ENCODE measurements around the gene PGAP3. TPM values are rescaled to one million over a fixed set of nuclear protein-coding genes. Genes with fewer than 3 reads are reported as not detected.

The PGAP3 gene
- polyA plus RNA-seq, 3 donors, result 8.3 to 19.3 (median 9.2) TPM

- Histone ChIP-seq H3K9ac (ENCODE audit: insufficient read depth, low read length, poor library complexity, severe bottlenecking) (peak within 1 kb of the TSS; percentile 8), H3K9me3 (replicated peaks in 1 of 2; ENCODE audit: control insufficient read depth in 1 of 2, insufficient read depth in 1 of 2, low read length in 2 of 2) (peaks cover 0 to 11% of the 10 kb centered on the region in 2 donors), H3K4me2 (replicated peaks; ENCODE audit: extremely low read depth, low read length, poor library complexity, severe bottlenecking) (peak within 1 kb of the TSS; percentile 64), H3K79me2 (ENCODE audit: insufficient read depth, low read length) (no peaks in the 10 kb centered on the region), H3K27me3 (ENCODE audit: control insufficient read depth in 2 of 2, insufficient read depth in 2 of 2, low read length in 2 of 2) (peaks cover 19 to 68% of the 10 kb centered on the region in 2 donors), H2AFZ (ENCODE audit: insufficient read depth, low read depth, low read length, poor library complexity, severe bottlenecking) (peak within 1 kb of the TSS; percentile 65), H3K4me1 (ENCODE audit: control insufficient read depth in 1 of 2, insufficient read depth in 2 of 2, low read length in 2 of 2) (peaks cover 12 to 14% of the 10 kb centered on the region in 2 donors), H4K20me1 (ENCODE audit: insufficient read depth, low read length) (peaks cover 7% of the 10 kb centered on the region), H3K4me3 (replicated peaks in 1 of 3; ENCODE audit: low read depth in 2 of 3, low read length in 3 of 3) (peak within 1 kb of the TSS in 1 of 3 experiments; percentile 63), H3K27ac (ENCODE audit: low read depth in 1 of 2, low read length in 2 of 2) (no peak within 1 kb of the TSS), H3K36me3 (replicated peaks in 1 of 2; ENCODE audit: control insufficient read depth in 1 of 2, insufficient read depth in 2 of 2, low read length in 2 of 2) (no peaks in the 10 kb centered on the region)
- Mint-ChIP-seq H3K4me1 (peaks cover 14% of the 10 kb centered on the region), H3K4me3 (peak within 1 kb of the TSS in 1 of 2 donors; percentile 83), H3K27ac (peak within 1 kb of the TSS in 1 of 7 donors; percentile 46), H3K9me3 (peaks cover 0 to 14% (median 5%) of the 10 kb centered on the region in 7 donors), H3K36me3 (peaks cover 3 to 6% of the 10 kb centered on the region in 2 donors), H3K27me3 (ENCODE audit: low read depth in 3 of 3) (peaks cover 57 to 92% (median 71%) of the 10 kb centered on the region in 3 donors)
- intact Hi-C loops (cut with micrococcal nuclease), result loop anchor here in 1 of 2 donors (5.0 kb wide), 1 partner anchor 46 kb away; no protein-coding TSS in a partner anchor
- TF ChIP-seq, protein P1, sequence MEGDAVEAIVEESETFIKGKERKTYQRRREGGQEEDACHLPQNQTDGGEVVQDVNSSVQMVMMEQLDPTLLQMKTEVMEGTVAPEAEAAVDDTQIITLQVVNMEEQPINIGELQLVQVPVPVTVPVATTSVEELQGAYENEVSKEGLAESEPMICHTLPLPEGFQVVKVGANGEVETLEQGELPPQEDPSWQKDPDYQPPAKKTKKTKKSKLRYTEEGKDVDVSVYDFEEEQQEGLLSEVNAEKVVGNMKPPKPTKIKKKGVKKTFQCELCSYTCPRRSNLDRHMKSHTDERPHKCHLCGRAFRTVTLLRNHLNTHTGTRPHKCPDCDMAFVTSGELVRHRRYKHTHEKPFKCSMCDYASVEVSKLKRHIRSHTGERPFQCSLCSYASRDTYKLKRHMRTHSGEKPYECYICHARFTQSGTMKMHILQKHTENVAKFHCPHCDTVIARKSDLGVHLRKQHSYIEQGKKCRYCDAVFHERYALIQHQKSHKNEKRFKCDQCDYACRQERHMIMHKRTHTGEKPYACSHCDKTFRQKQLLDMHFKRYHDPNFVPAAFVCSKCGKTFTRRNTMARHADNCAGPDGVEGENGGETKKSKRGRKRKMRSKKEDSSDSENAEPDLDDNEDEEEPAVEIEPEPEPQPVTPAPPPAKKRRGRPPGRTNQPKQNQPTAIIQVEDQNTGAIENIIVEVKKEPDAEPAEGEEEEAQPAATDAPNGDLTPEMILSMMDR (IDR thresholded peaks at IDR 0.05), result peak; percentile 62
- WGBS (ENCODE audit: insufficient coverage), result under 1% methylated on average over 83 of the region's 85 CpGs
- DNase-seq, result peak; percentile 29 to 54 (median 45)
These were observed 19.6 kb downstream of the PGAP3 start, which contains the start of gene PNMT for GRCh38 chr17:39667945-39668924. Gene PNMT (plus strand): TSS chr17:39668453. CDS start chr17:39668476, 23 bp downstream.

GRCh38 chr17:39667262-39667944 is 20.5 kb downstream of the PGAP3 start:
- Histone ChIP-seq H4K20me1 (ENCODE audit: insufficient read depth, low read length) (peaks cover 7% of the 10 kb centered on the region), H3K27me3 (ENCODE audit: control insufficient read depth in 2 of 2, insufficient read depth in 2 of 2, low read length in 2 of 2) (peaks cover 19 to 68% of the 10 kb centered on the region in 2 donors), H3K4me3 (replicated peaks in 1 of 3; ENCODE audit: low read depth in 2 of 3, low read length in 3 of 3) (peak overlapping the region in 1 of 3 experiments; percentile 63), H3K36me3 (replicated peaks in 1 of 2; ENCODE audit: control insufficient read depth in 1 of 2, insufficient read depth in 2 of 2, low read length in 2 of 2) (peaks cover 6 to 7% of the 10 kb centered on the region in 2 donors), H3K4me1 (ENCODE audit: control insufficient read depth in 1 of 2, insufficient read depth in 2 of 2, low read length in 2 of 2) (peaks cover 12 to 14% of the 10 kb centered on the region in 2 donors), H3K4me2 (replicated peaks; ENCODE audit: extremely low read depth, low read length, poor library complexity, severe bottlenecking) (peak overlapping the region; percentile 64), H3K9me3 (replicated peaks in 1 of 2; ENCODE audit: control insufficient read depth in 1 of 2, insufficient read depth in 1 of 2, low read length in 2 of 2) (peaks cover 0 to 11% of the 10 kb centered on the region in 2 donors), H3K9ac (ENCODE audit: insufficient read depth, low read length, poor library complexity, severe bottlenecking) (no peak overlapping the region), H3K27ac (ENCODE audit: low read depth in 1 of 2, low read length in 2 of 2) (no peak overlapping the region), H2AFZ (ENCODE audit: insufficient read depth, low read depth, low read length, poor library complexity, severe bottlenecking) (peak overlapping the region; percentile 65), H3K79me2 (ENCODE audit: insufficient read depth, low read length) (no peaks in the 10 kb centered on the region)
- TF ChIP-seq, protein P1 (IDR thresholded peaks at IDR 0.05), result no peak
- H3K4me1 Mint-ChIP-seq, result peaks cover 14% of the 10 kb centered on the region
- WGBS (ENCODE audit: insufficient coverage), result 7% methylated on average over 37 of the region's 49 CpGs
- H3K9me3 Mint-ChIP-seq, result peaks cover 0 to 14% (median 5%) of the 10 kb centered on the region in 7 donors
- peak overlapping the region in 1 of 2 donors; percentile 77 for H3K4me3 Mint-ChIP-seq
- no peak overlapping the region for H3K27ac Mint-ChIP-seq
- intact Hi-C loops (cut with micrococcal nuclease), result loop anchor here in 1 of 2 donors (5.0 kb wide), 1 partner anchor 45 kb away; no protein-coding TSS in a partner anchor
- H3K27me3 Mint-ChIP-seq (ENCODE audit: low read depth in 3 of 3), result peaks cover 56 to 87% (median 68%) of the 10 kb centered on the region in 3 donors
- H3K36me3 Mint-ChIP-seq, result peaks cover 7 to 9% of the 10 kb centered on the region in 2 donors
- DNase-seq, result no peak

Data from CD14-positive monocyte (primary cell).